Mesothelial cell of epicardium (in vitro differentiated cells): ENCODE results near the gene CTNNBIP1. TPM values are rescaled to one million over a fixed set of nuclear protein-coding genes. Genes with fewer than 3 reads are reported as not detected.

ENCODE experiments used
- DNase-seq, 2 experiments: peaks; one replicate each; pipeline ENCODE4 v3.0.0; 2021; ENCODE audit warnings: low spot score in 2 of 2; ENCODE audit not compliant: unreplicated experiment in 2 of 2
- H3K27ac Mint-ChIP-seq: 2 replicates; pipeline ENCODE4 v1.8.0; 2021; ENCODE audit warnings: mixed read lengths
- H3K27me3 Mint-ChIP-seq: 2 replicates; pipeline ENCODE4 v1.8.0; 2021; ENCODE audit warnings: low read depth, mixed read lengths
- H3K36me3 Mint-ChIP-seq: 2 replicates; pipeline ENCODE4 v1.8.0; 2021; ENCODE audit warnings: mixed read lengths
- H3K4me1 Mint-ChIP-seq: 2 replicates; pipeline ENCODE4 v1.8.0; 2021; ENCODE audit warnings: mixed read lengths
- H3K4me3 Mint-ChIP-seq: 2 replicates; pipeline ENCODE4 v1.8.0; 2021; ENCODE audit warnings: mild to moderate bottlenecking, moderate library complexity, mixed read lengths
- H3K9me3 Mint-ChIP-seq: 2 replicates; pipeline ENCODE4 v1.8.0; 2021; ENCODE audit warnings: mixed read lengths
- total RNA-seq: library from RNA; stranded (reverse); gene quantifications from 3 replicates; pipeline ENCODE4 v1.2.1, GENCODE V29; 2021
- TF ChIP-seq, protein P1 (sequence below): fragments of 200-600 bp; sonication (generic); IDR thresholded peaks from one replicate; pipeline ENCODE4 v1.5.0; 2021; ENCODE audit warnings: antibody characterized with exemption; ENCODE audit not compliant: unreplicated experiment

CTNNBIP1 gene
- total RNA-seq, 1 donor from 2014 or later: 51.5 TPM

DNA sequence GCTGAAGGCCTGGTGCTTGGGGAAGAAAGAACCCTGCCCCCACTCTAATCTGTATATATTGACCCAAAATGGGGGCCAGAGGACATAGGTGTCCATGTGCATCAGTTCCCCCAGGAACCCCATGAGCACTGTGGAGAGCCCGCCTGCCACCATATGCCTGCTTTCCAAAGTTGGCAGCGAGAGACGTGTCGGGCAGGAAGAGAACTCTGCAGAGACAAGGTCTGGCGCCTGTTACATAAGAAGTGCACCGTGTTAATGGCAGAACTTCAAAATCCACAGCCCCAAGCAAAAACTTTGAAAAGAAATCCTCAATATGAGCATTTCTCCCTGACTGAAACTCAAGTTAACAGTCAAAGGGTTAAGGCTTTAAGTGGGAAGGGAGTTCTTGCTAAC, 8.0 kb downstream of the CTNNBIP1 start:
- no peak for DNase-seq
- TF ChIP-seq, protein P1, sequence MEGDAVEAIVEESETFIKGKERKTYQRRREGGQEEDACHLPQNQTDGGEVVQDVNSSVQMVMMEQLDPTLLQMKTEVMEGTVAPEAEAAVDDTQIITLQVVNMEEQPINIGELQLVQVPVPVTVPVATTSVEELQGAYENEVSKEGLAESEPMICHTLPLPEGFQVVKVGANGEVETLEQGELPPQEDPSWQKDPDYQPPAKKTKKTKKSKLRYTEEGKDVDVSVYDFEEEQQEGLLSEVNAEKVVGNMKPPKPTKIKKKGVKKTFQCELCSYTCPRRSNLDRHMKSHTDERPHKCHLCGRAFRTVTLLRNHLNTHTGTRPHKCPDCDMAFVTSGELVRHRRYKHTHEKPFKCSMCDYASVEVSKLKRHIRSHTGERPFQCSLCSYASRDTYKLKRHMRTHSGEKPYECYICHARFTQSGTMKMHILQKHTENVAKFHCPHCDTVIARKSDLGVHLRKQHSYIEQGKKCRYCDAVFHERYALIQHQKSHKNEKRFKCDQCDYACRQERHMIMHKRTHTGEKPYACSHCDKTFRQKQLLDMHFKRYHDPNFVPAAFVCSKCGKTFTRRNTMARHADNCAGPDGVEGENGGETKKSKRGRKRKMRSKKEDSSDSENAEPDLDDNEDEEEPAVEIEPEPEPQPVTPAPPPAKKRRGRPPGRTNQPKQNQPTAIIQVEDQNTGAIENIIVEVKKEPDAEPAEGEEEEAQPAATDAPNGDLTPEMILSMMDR: no peak
- Mint-ChIP-seq H3K36me3 (no peaks in the 10 kb centered on the region), H3K4me1 (peaks cover 13% of the 10 kb centered on the region), H3K9me3 (no peaks in the 10 kb centered on the region), H3K4me3 (no peak overlapping the region), H3K27me3 (no peaks in the 10 kb centered on the region), H3K27ac (no peak overlapping the region)

DNA sequence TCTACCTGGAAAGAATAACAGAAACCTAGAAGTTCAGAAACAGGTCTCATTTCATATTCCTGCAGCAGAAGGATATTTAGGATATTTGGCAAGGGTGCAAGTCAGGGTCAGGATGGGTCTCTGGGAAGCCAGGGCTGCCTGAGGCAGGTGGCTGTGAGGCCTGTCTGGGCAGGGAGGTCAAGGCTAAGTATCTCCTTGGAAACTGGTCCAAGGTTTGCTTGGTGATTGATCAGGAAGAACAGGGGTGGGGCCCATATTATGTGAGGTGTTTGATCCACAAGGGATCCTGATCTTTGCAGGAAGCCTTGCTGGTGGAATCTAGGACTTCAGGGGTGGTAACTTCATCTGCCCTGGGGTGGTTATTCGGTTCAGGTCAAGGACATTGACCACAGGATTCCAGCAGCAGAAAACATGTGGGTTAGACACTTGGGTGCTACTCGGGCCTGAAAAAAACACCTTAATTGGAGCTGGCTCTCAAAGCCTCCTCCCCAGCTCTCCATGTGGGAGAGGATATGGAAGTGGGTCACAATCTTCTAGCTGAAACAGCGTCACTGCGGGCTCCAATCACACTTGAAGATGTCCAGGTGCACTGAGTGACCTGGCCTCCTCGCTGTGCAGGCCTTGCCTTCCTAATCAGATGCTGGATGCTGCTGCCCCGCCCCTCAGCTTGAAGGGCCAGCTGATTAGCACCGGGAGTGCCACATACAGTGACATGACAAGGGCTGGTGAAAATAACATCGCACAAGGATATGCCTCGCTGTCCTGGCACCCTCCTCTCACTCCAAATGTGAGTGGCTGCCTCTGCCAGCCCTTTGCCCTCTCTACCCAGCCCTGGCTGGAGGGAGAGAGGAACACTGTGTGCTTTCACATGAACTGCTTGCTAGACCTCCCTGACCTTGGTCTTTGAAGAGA, 8.7 kb downstream of the CTNNBIP1 start:
- Mint-ChIP-seq H3K4me3 (no peak overlapping the region), H3K36me3 (no peaks in the 10 kb centered on the region), H3K9me3 (no peaks in the 10 kb centered on the region), H3K27me3 (no peaks in the 10 kb centered on the region), H3K27ac (peak overlapping the region; percentile 89), H3K4me1 (peaks cover 13% of the 10 kb centered on the region)
- no peak for DNase-seq
- TF ChIP-seq, protein P1: no peak

DNA sequence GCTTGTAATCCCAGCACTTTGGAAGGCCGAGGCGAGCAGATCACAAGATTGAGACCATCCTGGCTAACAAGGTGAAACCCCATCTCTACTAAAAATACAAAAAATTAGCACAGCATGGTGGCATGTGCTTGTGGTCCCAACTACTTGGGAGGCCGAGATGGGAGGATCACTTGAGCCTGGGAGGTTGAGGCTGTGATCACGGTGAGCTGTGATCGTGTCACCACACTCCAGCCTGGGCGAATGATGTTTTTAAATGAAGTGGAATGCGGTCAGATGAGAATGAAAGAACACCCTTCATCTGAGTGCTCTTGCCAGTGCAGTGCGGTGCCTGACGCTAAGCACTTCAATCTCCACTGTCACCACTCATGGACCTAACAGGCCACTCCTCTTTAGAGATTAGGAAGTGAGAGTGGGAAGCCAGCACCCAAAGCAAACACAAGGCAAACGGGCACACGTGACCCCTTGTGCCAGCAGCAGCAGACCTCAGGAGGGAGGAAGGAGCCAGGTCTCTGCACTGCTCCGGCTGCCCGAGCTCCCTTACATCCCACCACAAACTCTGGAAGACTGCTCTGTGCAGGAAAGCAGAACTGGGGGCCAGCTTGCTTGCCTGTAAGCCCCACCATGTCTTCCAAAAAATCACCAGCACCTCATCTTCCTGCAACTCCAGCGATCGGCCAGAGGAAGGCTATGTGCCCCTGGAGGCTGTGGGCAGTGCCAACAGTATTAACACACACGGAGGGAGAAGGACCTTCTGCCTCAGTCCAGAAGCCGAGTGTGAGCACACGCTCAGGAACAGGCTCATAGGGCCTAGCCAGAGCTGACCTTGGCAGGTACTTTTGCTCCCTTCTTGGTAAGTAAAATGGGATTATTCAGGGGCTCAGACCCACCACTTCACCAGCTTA, 9.7 kb downstream of the CTNNBIP1 start:
- no peak for DNase-seq
- Mint-ChIP-seq H3K4me1 (peaks cover 13% of the 10 kb centered on the region), H3K27ac (peak overlapping the region; percentile 89), H3K9me3 (no peaks in the 10 kb centered on the region), H3K36me3 (peaks cover 5% of the 10 kb centered on the region), H3K4me3 (no peak overlapping the region), H3K27me3 (no peaks in the 10 kb centered on the region)
- TF ChIP-seq, protein P1: no peak

DNA sequence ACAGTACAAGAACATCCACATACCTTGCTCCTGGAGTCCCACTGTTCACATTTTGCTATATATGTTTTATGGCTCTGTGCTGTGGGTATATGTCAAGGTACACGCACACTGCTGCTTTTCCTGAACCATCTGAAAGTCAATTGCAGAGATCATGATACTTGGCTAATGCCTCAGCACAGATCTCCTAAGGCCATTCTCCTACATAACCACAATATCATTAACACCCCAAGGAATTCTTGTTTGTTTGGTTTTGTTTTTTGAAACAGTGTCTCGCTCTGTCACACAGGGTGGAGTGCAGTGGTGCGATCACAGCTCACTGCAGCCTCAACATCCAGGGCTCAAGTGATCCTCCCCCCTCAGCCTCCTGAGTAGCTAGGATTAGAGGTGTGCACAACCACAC, 16.0 kb downstream of the CTNNBIP1 start:
- Mint-ChIP-seq H3K27ac (peak overlapping the region; percentile 85), H3K27me3 (no peaks in the 10 kb centered on the region), H3K9me3 (no peaks in the 10 kb centered on the region), H3K36me3 (peaks cover 5% of the 10 kb centered on the region), H3K4me3 (no peak overlapping the region), H3K4me1 (peaks cover 35% of the 10 kb centered on the region)
- DNase-seq: no peak
- TF ChIP-seq, protein P1: no peak

DNA sequence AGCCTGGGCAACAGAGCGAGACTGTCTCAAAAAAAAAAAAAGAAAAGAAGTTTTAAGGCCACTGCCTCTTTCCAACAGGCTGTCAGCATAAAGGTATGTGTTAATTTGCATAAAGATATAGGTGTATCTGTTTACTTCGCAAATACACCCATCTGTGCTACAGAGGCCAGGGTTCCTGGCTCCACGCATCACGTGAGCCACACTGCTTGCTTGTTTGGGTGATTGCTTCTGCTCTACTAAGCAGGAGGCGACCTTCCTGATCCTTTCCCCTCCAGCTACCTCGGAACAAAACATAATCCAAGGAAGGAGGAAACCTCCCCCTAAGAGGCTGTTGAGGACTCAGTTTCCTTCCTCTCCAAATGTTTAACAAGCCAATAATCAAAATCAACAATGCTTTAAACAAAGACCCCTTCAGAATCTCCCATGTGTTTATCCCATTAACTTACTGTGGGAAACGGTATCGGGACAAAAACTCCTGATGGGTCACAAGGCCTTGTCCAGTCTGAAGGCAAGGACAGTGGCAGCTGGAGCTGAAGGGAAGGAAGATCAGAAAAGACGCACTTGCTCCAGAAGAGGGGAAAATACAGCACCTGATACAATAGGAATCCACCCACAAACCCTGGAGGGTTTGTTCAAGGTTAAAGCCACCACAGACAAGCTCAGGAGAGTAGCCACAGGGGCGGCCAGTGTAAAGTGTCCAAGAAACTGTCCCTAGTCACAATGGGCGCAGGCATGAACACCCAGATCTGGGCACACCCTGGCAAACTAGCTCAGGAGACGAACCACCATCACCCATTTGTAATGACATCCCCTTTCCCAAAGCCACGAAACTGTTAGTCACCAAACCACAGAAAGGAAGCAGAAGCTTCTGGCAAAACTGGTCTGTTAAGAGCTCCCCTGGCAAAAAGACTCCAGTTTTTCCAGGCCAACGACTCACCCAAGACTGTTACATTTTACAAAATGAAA, 17.2 kb downstream of the CTNNBIP1 start:
- DNase-seq: no peak
- Mint-ChIP-seq H3K27ac (peak overlapping the region; percentile 85), H3K27me3 (no peaks in the 10 kb centered on the region), H3K9me3 (no peaks in the 10 kb centered on the region), H3K36me3 (peaks cover 5% of the 10 kb centered on the region), H3K4me3 (no peak overlapping the region), H3K4me1 (peaks cover 35% of the 10 kb centered on the region)
- TF ChIP-seq, protein P1: no peak
